Measurements from ENCODE around the gene TAS1R3.

DNA sequence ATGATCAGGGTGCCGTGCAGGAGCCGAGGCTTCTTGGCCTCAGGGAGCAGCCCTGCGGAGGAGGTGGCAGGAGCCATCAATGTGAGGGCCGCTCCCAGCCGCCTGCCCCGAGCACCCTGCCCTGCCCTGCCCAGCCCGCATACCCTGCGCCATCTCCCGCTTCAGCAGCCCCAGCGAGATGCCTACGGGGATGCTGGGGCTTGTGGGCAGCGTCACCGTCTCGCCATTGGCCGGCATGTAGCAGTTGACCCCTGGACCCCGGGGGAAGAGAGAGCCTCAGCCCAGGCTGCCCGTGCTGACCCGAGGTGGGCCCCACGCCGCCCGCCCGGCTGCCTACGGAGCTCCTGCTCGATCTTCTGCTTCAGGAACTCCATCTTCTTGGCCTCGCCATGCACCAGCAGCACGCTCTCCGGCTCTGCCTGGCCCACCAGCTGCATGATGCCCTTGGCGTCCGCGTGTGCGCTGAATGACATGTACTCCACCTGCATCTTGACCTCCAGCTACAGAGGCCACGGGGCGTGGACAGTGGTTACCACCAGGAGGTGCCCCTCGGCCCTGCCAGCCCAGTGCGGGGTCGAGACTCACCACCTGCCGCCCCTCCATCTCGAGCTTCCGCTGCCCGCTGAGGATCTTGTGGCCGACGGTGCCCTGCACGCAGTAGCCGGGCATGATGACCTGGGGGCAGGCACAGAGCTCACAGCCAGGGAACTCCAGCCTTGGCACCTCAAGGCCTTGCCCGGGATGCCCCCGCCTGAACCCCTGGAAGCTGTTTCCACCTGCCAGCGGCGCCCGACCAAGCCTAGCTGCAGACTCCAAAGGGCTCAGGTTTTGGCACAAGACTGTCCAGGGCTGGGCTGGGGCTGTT lies 18.4 kb upstream of the TAS1R3 start:
- TF ChIP-seq, protein P1, sequence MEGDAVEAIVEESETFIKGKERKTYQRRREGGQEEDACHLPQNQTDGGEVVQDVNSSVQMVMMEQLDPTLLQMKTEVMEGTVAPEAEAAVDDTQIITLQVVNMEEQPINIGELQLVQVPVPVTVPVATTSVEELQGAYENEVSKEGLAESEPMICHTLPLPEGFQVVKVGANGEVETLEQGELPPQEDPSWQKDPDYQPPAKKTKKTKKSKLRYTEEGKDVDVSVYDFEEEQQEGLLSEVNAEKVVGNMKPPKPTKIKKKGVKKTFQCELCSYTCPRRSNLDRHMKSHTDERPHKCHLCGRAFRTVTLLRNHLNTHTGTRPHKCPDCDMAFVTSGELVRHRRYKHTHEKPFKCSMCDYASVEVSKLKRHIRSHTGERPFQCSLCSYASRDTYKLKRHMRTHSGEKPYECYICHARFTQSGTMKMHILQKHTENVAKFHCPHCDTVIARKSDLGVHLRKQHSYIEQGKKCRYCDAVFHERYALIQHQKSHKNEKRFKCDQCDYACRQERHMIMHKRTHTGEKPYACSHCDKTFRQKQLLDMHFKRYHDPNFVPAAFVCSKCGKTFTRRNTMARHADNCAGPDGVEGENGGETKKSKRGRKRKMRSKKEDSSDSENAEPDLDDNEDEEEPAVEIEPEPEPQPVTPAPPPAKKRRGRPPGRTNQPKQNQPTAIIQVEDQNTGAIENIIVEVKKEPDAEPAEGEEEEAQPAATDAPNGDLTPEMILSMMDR (IDR thresholded peaks at IDR 0.05; ENCODE audit: insufficient read depth, low read length, poor library complexity, severe bottlenecking) = no peak
- TF ChIP-seq EZH2phosphoT487 (conservative IDR thresholded peaks at IDR 0.05; ENCODE audit: low read length) = no peak

Data from SU-DHL-6 (cell line).